Thyroid gland (tissue), 4 donors: Measurements from ENCODE around the gene SLC24A3.

ENCODE experiments used
- CTCF ChIP-seq, 6 experiments: fragments of 200-600 bp in 3 of 6; fragments of 450-650 bp in 3 of 6; sonication (generic) in 3 of 6; IDR thresholded peaks; one replicate each; pipeline ENCODE4 v1.5.1; 2016 to 2019; ENCODE audit warnings: antibody characterized with exemption in 6 of 6, mild to moderate bottlenecking in 2 of 6, inconsistent platforms in 1 of 6, moderate library complexity in 1 of 6
- POLR2A ChIP-seq, 2 donors: fragments of 450-650 bp; IDR thresholded peaks; one replicate each; pipeline ENCODE4 v1.6.1; 2017; ENCODE audit warnings: antibody characterized with exemption in 2 of 2, mild to moderate bottlenecking in 2 of 2, moderate library complexity in 1 of 2

GRCh38 chr20:19709635-19710335, 497.3 kb downstream of the SLC24A3 start:
- TF ChIP-seq CTCF (IDR thresholded peaks at IDR 0.05) (no peak), POLR2A (IDR thresholded peaks at IDR 0.05) (no peak)
